Activated B cell treated with CpG ODN at 0.5 μM for 24 hours (primary cell): ENCODE data around the gene SPINT4. TPM values are rescaled to one million over a fixed set of nuclear protein-coding genes. Genes with fewer than 3 reads are reported as not detected.
"Not testable (repeated sequence)": the region's sequence is repeated elsewhere in the genome, so short reads cannot be mapped to it uniquely, and the experiment has no call there.

ENCODE experiments used
- ATAC-seq: fragments of 200-7000 bp; cut with Tn5 transposase; one replicate; pipeline ENCODE4 v1.10.0; 2021; ENCODE audit warnings: low read depth, mild to moderate bottlenecking, moderate library complexity
- CTCF ChIA-PET: fragments of 350-600 bp; sonication (Branson Sonifier 250); formaldehyde crosslinking; loops from one replicate; lab custom pipeline; 2021; ENCODE audit warnings: antibody characterized with exemption; lab: Charles Lee
- POLR2A ChIA-PET: fragments of 350-600 bp; sonication (Branson Sonifier 250); formaldehyde crosslinking; loops from one replicate; lab custom pipeline; 2021; ENCODE audit warnings: antibody characterized with exemption; lab: Charles Lee
- DNase-seq: peaks from one replicate; pipeline ENCODE4 v3.0.0; 2022
- H3K27ac Mint-ChIP-seq: one replicate; pipeline ENCODE4 v1.8.0; 2020; ENCODE audit warnings: mixed read lengths
- H3K27me3 Mint-ChIP-seq: one replicate; pipeline ENCODE4 v1.8.0; 2021; ENCODE audit warnings: mixed read lengths
- H3K36me3 Mint-ChIP-seq: one replicate; pipeline ENCODE4 v1.8.0; 2021; ENCODE audit warnings: low read depth, mixed read lengths
- H3K4me1 Mint-ChIP-seq: one replicate; pipeline ENCODE4 v1.8.0; 2021; ENCODE audit warnings: mixed read lengths
- H3K4me3 Mint-ChIP-seq: one replicate; pipeline ENCODE4 v1.8.0; 2020; ENCODE audit warnings: mild to moderate bottlenecking, mixed read lengths
- H3K9me3 Mint-ChIP-seq: one replicate; pipeline ENCODE4 v1.8.0; 2020; ENCODE audit warnings: mixed read lengths
- intact Hi-C: fragments of 100-400 bp; cut with micrococcal nuclease; formaldehyde crosslinking; loops from one replicate; pipeline ENCODE4 v1.15.1; 2024
- total RNA-seq: library from RNA; stranded (reverse); gene quantifications from 2 replicates; pipeline ENCODE4 v1.2.3, GENCODE V29; 2022
- TF ChIP-seq, protein P1 (sequence below): fragments of 200-600 bp; IDR thresholded peaks from one replicate; pipeline ENCODE4 v1.8.0; 2022; ENCODE audit warnings: antibody characterized with exemption, mild to moderate bottlenecking

The SPINT4 gene
- total RNA-seq: not detected in 2 replicates

DNA sequence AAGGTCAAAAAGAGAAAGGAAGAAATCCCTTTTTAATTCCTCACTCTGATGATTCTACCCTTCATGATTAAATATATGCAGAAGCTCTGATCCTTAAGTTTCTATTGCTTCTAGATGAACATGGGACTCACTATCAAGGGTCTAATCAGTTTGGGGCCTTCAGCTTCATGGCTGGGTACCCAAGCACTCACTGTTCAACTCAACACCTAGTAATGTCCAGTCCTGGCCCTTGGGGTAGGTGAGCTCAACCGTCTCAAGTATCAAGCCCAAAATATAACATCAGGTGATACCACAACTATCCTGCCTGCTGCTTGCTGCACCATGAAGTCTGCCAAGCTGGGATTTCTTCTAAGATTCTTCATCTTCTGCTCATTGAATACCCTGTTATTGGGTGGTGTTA, at the start of gene SPINT4:
TSS of gene SPINT4 (plus strand) at position 301 of the 400 bp plus-strand sequence. CDS start at position 322, 21 bp downstream.
- TF ChIP-seq, protein P1, sequence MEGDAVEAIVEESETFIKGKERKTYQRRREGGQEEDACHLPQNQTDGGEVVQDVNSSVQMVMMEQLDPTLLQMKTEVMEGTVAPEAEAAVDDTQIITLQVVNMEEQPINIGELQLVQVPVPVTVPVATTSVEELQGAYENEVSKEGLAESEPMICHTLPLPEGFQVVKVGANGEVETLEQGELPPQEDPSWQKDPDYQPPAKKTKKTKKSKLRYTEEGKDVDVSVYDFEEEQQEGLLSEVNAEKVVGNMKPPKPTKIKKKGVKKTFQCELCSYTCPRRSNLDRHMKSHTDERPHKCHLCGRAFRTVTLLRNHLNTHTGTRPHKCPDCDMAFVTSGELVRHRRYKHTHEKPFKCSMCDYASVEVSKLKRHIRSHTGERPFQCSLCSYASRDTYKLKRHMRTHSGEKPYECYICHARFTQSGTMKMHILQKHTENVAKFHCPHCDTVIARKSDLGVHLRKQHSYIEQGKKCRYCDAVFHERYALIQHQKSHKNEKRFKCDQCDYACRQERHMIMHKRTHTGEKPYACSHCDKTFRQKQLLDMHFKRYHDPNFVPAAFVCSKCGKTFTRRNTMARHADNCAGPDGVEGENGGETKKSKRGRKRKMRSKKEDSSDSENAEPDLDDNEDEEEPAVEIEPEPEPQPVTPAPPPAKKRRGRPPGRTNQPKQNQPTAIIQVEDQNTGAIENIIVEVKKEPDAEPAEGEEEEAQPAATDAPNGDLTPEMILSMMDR: no peak
- H3K4me3 Mint-ChIP-seq: no peak within 1 kb of the TSS
- no peak for DNase-seq
- peaks cover 6% of the 10 kb centered on the region for H3K9me3 Mint-ChIP-seq
- ATAC-seq: no peak
- peaks cover 15% of the 10 kb centered on the region for H3K27me3 Mint-ChIP-seq
- no peaks in the 10 kb centered on the region for H3K36me3 Mint-ChIP-seq
- H3K4me1 Mint-ChIP-seq: peaks cover 6% of the 10 kb centered on the region
- ChIA-PET POLR2A (no interaction called here), CTCF (no interaction called here)
- H3K27ac Mint-ChIP-seq: no peak within 1 kb of the TSS
- intact Hi-C loops: no loop called here

DNA sequence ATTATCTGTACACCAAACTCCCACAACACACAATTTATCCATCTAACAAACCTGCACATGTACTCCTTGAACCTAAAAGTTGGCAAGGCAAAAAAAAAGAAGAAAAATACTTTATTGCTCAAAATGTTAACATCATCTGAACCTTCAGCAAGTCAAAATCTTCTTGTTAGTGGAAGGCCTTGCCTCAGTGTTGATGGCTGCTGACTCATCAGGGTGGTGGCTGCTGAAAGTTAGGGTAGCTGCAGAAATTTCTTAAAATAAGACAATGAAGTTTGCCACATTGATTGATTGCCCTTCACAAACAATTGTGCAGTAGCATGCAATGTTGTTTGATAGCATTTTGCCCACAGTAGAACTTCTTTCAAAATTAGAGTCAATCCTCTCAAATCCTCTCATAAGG, 49.4 kb upstream of the SPINT4 start:
- H3K9me3 Mint-ChIP-seq: peaks cover 17% of the 10 kb centered on the region
- no peaks in the 10 kb centered on the region for H3K4me1 Mint-ChIP-seq
- intact Hi-C loops: no loop called here
- no peak overlapping the region for H3K4me3 Mint-ChIP-seq
- H3K27me3 Mint-ChIP-seq: peaks cover 21% of the 10 kb centered on the region
- ATAC-seq: no peak
- ChIA-PET CTCF (no interaction called here), POLR2A (no interaction called here)
- no peak for DNase-seq
- no peak overlapping the region for H3K27ac Mint-ChIP-seq
- TF ChIP-seq, protein P1: no peak
- H3K36me3 Mint-ChIP-seq: peaks cover 2% of the 10 kb centered on the region

DNA sequence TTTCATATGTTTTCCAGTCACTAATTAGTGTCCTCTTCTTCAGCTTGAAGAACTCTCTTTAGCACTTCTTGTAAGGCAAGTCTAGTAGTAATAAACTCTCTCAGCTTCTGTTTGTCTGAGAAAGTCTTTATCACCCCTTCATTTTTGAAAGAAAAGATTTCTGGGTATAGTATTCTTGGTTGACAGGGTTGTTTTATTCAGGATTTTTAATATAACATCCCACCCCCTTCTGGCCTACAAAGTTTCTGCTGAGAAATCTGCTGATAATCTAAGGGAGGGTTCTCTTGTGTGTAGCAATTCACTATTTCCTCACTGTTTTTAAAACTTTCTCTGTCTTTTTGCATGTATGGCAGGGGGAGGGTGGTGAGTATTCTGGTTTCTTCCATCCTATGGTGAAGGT, 42.5 kb upstream of the SPINT4 start:
- CTCF ChIA-PET: no interaction called here
- TF ChIP-seq, protein P1: no peak

DNA sequence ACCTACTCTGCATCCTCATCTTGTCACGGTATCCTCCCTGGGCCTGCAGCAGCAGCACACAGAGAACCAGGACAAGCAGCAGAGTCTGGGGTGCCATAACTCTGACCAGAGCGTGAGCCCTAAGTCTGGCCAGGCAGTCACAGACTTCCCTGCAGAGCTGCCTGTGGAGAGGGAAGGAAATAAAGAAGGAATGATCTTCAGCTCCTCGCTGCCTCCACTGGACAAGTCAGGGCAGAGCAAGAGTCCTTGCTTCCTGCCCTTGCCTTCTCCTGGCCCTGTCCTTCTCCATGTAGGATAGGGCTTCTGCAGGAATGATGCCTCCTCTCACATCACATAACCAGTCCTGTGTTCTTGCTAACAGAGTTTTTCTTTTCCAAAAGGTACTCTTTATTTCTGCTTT, 36.3 kb upstream of the SPINT4 start:
- no peak overlapping the region for H3K27ac Mint-ChIP-seq
- intact Hi-C loops: no loop called here
- no peaks in the 10 kb centered on the region for H3K4me1 Mint-ChIP-seq
- CTCF ChIA-PET: no interaction called here
- H3K9me3 Mint-ChIP-seq: no peaks in the 10 kb centered on the region
- no peaks in the 10 kb centered on the region for H3K36me3 Mint-ChIP-seq
- TF ChIP-seq, protein P1: no peak
- H3K27me3 Mint-ChIP-seq: peaks cover 13% of the 10 kb centered on the region
- no peak overlapping the region for H3K4me3 Mint-ChIP-seq
- POLR2A ChIA-PET: no interaction called here
- DNase-seq (no peak), ATAC-seq (no peak)

More for the DNA sequence above, 42.5 kb upstream of the SPINT4 start:
- H3K9me3 Mint-ChIP-seq: peaks cover 31% of the 10 kb centered on the region
- no peak for ATAC-seq
- POLR2A ChIA-PET: no interaction called here
- intact Hi-C loops: no loop called here
- H3K27ac Mint-ChIP-seq: no peak overlapping the region
- H3K27me3 Mint-ChIP-seq: peaks cover 21% of the 10 kb centered on the region
- peaks cover 8% of the 10 kb centered on the region for H3K36me3 Mint-ChIP-seq
- no peak for DNase-seq
- H3K4me1 Mint-ChIP-seq: no peaks in the 10 kb centered on the region
- H3K4me3 Mint-ChIP-seq: no peak overlapping the region

DNA sequence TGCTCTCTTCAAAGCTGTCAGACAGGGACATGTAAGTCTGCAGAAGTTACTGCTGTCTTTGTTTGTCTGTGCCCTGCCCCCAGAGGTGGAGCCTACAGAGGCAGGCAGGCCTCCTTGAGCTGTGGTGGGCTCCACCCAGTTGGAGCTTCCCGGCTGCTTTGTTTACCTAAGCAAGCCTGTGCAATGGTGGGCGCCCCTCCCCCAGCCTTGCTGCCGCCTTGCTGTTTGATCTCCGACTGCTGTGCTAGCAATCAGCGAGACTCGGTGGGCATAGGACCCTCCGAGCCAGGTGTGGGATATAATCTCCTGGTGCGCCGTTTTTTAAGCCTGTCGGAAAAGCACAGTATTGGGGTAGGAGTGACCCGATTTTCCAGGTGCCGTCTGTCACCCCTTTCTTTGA, 28.8 kb upstream of the SPINT4 start:
- intact Hi-C loops, H3K27ac Mint-ChIP-seq, H3K4me1 Mint-ChIP-seq, H3K9me3 Mint-ChIP-seq, ATAC-seq, POLR2A ChIA-PET, H3K4me3 Mint-ChIP-seq, CTCF ChIA-PET, DNase-seq, H3K36me3 Mint-ChIP-seq: not testable (repeated sequence)
- peaks cover 24% of the 10 kb centered on the region for H3K27me3 Mint-ChIP-seq

DNA sequence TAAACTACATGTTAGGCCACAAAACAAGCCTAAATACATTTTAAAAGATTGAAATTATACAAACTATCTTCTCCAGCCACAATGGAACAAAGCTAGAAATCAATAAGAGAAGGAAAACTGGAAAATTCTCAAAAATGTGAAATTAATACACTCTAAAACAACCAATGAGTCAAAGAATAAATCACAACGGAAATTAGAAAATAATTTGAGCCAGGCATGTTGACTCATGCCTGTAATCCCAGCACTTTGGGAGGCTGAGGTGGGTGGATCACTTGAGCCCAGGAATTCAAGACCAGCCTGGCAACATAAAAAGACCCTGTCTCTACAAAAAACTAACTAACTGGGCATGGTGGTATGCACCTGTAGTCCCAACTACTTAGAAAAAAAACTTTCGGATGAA, 26.7 kb upstream of the SPINT4 start:
- Mint-ChIP-seq H3K9me3 (no peaks in the 10 kb centered on the region), H3K27me3 (peaks cover 24% of the 10 kb centered on the region), H3K27ac (no peak overlapping the region), H3K4me1 (peaks cover under 1% of the 10 kb centered on the region), H3K36me3 (no peaks in the 10 kb centered on the region), H3K4me3 (no peak overlapping the region)
- DNase-seq (no peak), ATAC-seq (no peak)
- ChIA-PET POLR2A (no interaction called here), CTCF (no interaction called here)
- intact Hi-C loops: no loop called here
- TF ChIP-seq, protein P1: no peak
